MM.1S (cell line): ENCODE results near the gene ANKRD36B.
"Not testable (repeated sequence)": the region's sequence is repeated elsewhere in the genome, so short reads cannot be mapped to it uniquely, and the experiment has no call there.

Experiments used
- DNase-seq: peaks from one replicate; pipeline ENCODE4 v3.0.0-alpha.2; 2015
- H2AFZ ChIP-seq: fragments of 300-600 bp; sonication (generic); 2 replicates; pipeline ENCODE4 v1.6.0; 2016; ENCODE audit warnings: antibody characterized with exemption, low read length
- H3F3A ChIP-seq: fragments of 300-600 bp; sonication (generic); 2 replicates; pipeline ENCODE4 v1.6.1; 2016; ENCODE audit warnings: mild to moderate bottlenecking, antibody characterized with exemption, low read length, moderate library complexity, mixed read lengths; ENCODE audit not compliant: insufficient read depth
- H3K27ac ChIP-seq: fragments of 300-600 bp; sonication (generic); 2 replicates; pipeline ENCODE4 v1.5.1; 2016; ENCODE audit warnings: mild to moderate bottlenecking, low read length
- H3K27me3 ChIP-seq: fragments of 300-600 bp; sonication (generic); replicated peaks from 2 replicates; pipeline ENCODE4 v1.6.0; 2016; ENCODE audit warnings: low read length; ENCODE audit not compliant: insufficient read depth
- H3K36me3 ChIP-seq: fragments of 300-600 bp; sonication (generic); replicated peaks from 2 replicates; pipeline ENCODE4 v1.6.1; 2016; ENCODE audit warnings: mild to moderate bottlenecking, low read length, mixed read lengths; ENCODE audit not compliant: insufficient read depth
- H3K4me1 ChIP-seq: fragments of 300-600 bp; sonication (generic); 2 replicates; pipeline ENCODE4 v1.6.1; 2016; ENCODE audit warnings: low read length, mixed read lengths
- H3K4me2 ChIP-seq: fragments of 300-600 bp; sonication (generic); 2 replicates; pipeline ENCODE4 v1.6.0; 2016; ENCODE audit warnings: low read depth, low read length
- H3K4me3 ChIP-seq: fragments of 300-600 bp; sonication (generic); 2 replicates; pipeline ENCODE4 v1.5.1; 2016; ENCODE audit warnings: low read length, mixed read lengths
- H3K79me2 ChIP-seq: fragments of 300-600 bp; sonication (generic); 2 replicates; pipeline ENCODE4 v1.6.1; 2016; ENCODE audit warnings: mixed run types, low read length, mixed read lengths
- H3K9ac ChIP-seq: fragments of 300-600 bp; sonication (generic); 2 replicates; pipeline ENCODE4 v1.6.1; 2016; ENCODE audit warnings: low read length, mixed read lengths
- H3K9me2 ChIP-seq: fragments of 300-600 bp; sonication (generic); replicated peaks from 2 replicates; pipeline ENCODE4 v1.6.1; 2016; ENCODE audit warnings: mild to moderate bottlenecking, low read length, mixed read lengths; ENCODE audit not compliant: insufficient read depth
- H3K9me3 ChIP-seq: fragments of 300-600 bp; sonication (generic); replicated peaks from 2 replicates; pipeline ENCODE4 v1.6.1; 2016; ENCODE audit warnings: mild to moderate bottlenecking, low read length, mixed read lengths; ENCODE audit not compliant: insufficient read depth
- H4K20me1 ChIP-seq: fragments of 300-600 bp; sonication (generic); 2 replicates; pipeline ENCODE4 v1.6.1; 2016; ENCODE audit warnings: mild to moderate bottlenecking, low read length, moderate library complexity, mixed read lengths; ENCODE audit not compliant: insufficient read depth
- EZH2 ChIP-seq: fragments of 300-600 bp; sonication (generic); optimal IDR thresholded peaks from 2 replicates; pipeline ENCODE3; 2017; ENCODE audit warnings: low read depth, mild to moderate bottlenecking, antibody characterized with exemption, low read length, mixed read lengths
- EZH2phosphoT487 ChIP-seq: fragments of 300-600 bp; sonication (generic); IDR thresholded peaks from 2 replicates; pipeline ENCODE4 v1.6.1; 2018; ENCODE audit warnings: antibody characterized with exemption, low read length
- TF ChIP-seq, protein P1 (sequence below): fragments of 300-600 bp; sonication (generic); IDR thresholded peaks from 2 replicates; pipeline ENCODE4 v1.5.1; 2016; ENCODE audit warnings: antibody characterized with exemption, low read length, mixed read lengths

The ANKRD36B gene

DNA sequence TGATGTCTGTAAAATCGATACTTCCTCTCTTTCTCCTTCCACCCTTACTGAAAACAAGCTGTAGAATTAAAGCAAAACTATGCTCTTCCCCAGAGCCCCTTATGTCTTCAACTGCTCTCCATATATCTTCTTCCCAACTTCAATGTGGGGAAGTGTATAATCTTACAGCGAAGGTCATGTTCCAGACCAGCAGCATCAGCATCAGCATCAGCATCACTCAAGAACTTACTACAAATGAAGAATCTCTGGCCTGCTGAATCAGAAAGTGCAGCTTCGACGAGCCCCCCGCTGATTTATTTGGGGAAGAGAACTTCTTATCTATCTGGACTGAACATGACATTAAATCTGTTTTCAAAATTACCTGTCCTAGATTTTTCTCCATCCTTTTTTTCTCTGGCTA lies 40.6 kb downstream of the ANKRD36B start:
- H3K9me3 ChIP-seq, H3K9me2 ChIP-seq, H3K4me2 ChIP-seq, DNase-seq, H3K9ac ChIP-seq, H3F3A ChIP-seq, H3K27ac ChIP-seq, H3K4me3 ChIP-seq, H2AFZ ChIP-seq, H4K20me1 ChIP-seq, H3K27me3 ChIP-seq, H3K36me3 ChIP-seq, H3K79me2 ChIP-seq, H3K4me1 ChIP-seq: not testable (repeated sequence)

- H3K27ac ChIP-seq, H3F3A ChIP-seq, H4K20me1 ChIP-seq, H3K4me3 ChIP-seq, H3K9ac ChIP-seq, DNase-seq, H3K9me3 ChIP-seq, H3K27me3 ChIP-seq, H3K4me2 ChIP-seq, H3K36me3 ChIP-seq, H3K4me1 ChIP-seq, H3K9me2 ChIP-seq, H2AFZ ChIP-seq, H3K79me2 ChIP-seq: not testable (repeated sequence)
Measured at GRCh38 chr2:97548536-97548935, 41.1 kb downstream of the ANKRD36B start.

DNA sequence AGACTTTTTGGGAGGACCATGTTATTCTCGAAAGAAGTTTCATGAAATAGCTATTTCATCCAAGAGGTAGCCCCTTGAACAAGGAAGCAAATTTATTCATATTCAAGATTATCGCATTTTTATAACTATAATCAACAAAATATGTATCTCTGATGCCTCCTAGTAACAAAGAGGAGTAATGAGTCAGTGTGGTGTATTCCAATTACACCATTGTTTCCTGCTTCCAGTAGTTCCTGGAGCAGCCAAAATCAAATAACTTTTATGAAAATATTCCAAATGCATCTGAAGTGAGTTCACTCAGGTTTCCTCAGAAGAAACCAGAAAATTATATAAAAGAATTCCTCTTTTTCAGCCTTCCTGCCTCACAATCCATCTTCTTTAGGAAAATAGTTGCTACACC lies 43.0 kb downstream of the ANKRD36B start:
- no peaks in the 10 kb centered on the region for H3K27me3 ChIP-seq
- no peak overlapping the region for H2AFZ ChIP-seq
- H3K36me3 ChIP-seq: no peaks in the 10 kb centered on the region
- no peak overlapping the region for H3K4me3 ChIP-seq
- no peaks in the 10 kb centered on the region for H3K79me2 ChIP-seq
- H3K4me2 ChIP-seq: no peak overlapping the region
- no peaks in the 10 kb centered on the region for H3K4me1 ChIP-seq
- H3F3A ChIP-seq: no peaks in the 10 kb centered on the region
- no peaks in the 10 kb centered on the region for H3K9me2 ChIP-seq
- no peak overlapping the region for H3K27ac ChIP-seq
- no peak overlapping the region for H3K9ac ChIP-seq
- TF ChIP-seq, protein P1, sequence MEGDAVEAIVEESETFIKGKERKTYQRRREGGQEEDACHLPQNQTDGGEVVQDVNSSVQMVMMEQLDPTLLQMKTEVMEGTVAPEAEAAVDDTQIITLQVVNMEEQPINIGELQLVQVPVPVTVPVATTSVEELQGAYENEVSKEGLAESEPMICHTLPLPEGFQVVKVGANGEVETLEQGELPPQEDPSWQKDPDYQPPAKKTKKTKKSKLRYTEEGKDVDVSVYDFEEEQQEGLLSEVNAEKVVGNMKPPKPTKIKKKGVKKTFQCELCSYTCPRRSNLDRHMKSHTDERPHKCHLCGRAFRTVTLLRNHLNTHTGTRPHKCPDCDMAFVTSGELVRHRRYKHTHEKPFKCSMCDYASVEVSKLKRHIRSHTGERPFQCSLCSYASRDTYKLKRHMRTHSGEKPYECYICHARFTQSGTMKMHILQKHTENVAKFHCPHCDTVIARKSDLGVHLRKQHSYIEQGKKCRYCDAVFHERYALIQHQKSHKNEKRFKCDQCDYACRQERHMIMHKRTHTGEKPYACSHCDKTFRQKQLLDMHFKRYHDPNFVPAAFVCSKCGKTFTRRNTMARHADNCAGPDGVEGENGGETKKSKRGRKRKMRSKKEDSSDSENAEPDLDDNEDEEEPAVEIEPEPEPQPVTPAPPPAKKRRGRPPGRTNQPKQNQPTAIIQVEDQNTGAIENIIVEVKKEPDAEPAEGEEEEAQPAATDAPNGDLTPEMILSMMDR: no peak
- TF ChIP-seq EZH2phosphoT487: no peak
- TF ChIP-seq EZH2: no peak
- H4K20me1 ChIP-seq: no peaks in the 10 kb centered on the region
- H3K9me3 ChIP-seq: no peaks in the 10 kb centered on the region
- no peak for DNase-seq

GRCh38 chr2:97544911-97545310 lies 44.8 kb downstream of the ANKRD36B start:
- not testable (repeated sequence) for H3K4me1 ChIP-seq, H4K20me1 ChIP-seq, H3K36me3 ChIP-seq, H3K27ac ChIP-seq, H3K9me2 ChIP-seq, H3K27me3 ChIP-seq, H3K79me2 ChIP-seq, H3K9me3 ChIP-seq, H3F3A ChIP-seq, H2AFZ ChIP-seq, H3K4me3 ChIP-seq, DNase-seq, H3K4me2 ChIP-seq, H3K9ac ChIP-seq

DNA sequence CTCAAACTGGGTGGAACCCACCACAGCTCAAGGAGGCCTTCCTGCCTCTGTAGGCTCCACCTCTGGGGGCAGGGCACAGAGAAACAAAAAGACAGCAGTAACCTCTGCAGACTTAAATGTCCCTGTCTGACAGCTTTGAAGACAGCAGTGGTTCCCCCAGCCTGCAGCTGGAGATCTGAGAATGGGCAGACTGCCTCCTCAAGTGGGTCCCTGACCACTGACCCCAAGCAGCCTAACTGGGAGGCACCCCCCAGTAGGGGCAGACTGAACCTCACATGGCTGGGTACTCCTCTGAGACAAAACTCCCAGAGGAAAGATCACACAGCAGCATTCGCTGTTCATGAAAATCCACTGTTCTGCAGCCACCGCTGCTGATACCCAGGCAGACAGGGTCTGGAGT lies 63.8 kb downstream of the ANKRD36B start:
- DNase-seq, H3K27ac ChIP-seq, H3K9me3 ChIP-seq, H3K36me3 ChIP-seq, H3K9ac ChIP-seq, H4K20me1 ChIP-seq, H2AFZ ChIP-seq, H3K4me1 ChIP-seq, H3K9me2 ChIP-seq, H3F3A ChIP-seq, H3K4me2 ChIP-seq, H3K4me3 ChIP-seq, H3K79me2 ChIP-seq, H3K27me3 ChIP-seq: not testable (repeated sequence)

GRCh38 chr2:97523816-97524215 lies 65.9 kb downstream of the ANKRD36B start:
- H3K4me2 ChIP-seq, H3K4me1 ChIP-seq, H3K9me2 ChIP-seq, H3F3A ChIP-seq, H3K27me3 ChIP-seq, H3K27ac ChIP-seq, H3K9me3 ChIP-seq, DNase-seq, H3K79me2 ChIP-seq, H3K36me3 ChIP-seq, H4K20me1 ChIP-seq, H3K9ac ChIP-seq, H2AFZ ChIP-seq, H3K4me3 ChIP-seq: not testable (repeated sequence)

DNA sequence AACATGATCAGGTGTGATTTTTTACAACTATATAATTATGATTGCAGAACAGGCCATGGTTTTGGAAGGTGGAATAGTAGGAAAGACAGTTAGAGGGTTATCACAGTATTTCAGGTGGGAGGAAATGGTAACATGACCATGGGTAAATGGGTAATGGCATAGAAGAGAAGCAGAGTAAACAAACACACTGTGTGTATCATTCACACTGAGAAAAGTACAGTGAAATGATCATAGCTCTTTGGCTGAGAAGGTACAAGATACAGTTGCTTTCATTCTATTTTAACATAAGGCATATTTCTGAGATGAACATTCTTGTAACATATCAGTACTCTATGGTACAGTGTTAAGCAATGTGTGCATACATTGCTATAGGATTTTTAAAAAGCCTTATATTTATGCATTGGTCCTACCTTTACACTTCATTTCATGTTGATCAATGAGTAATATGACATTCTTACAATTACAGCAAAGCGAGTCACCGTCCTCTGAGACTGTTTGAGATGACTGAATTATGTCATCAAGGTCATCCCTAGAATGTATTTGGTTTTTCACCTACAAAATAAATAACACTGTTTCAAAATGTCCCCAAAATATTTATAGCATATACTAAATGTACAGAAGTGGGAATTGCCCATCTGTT lies 66.6 kb downstream of the ANKRD36B start:
- H3F3A ChIP-seq, H3K4me2 ChIP-seq, H3K9me2 ChIP-seq, H3K9me3 ChIP-seq, H3K79me2 ChIP-seq, H3K36me3 ChIP-seq, H2AFZ ChIP-seq, H3K27me3 ChIP-seq, DNase-seq, H3K4me1 ChIP-seq, H4K20me1 ChIP-seq, H3K27ac ChIP-seq, H3K9ac ChIP-seq, H3K4me3 ChIP-seq: not testable (repeated sequence)
